Activated effector memory CD4-positive, alpha-beta T cell treated with Interleukin-2 at 50 U/mL for 16 hours (primary cell): ENCODE data around the gene PLXNA2.

Experiments used
- DNase-seq: peaks from one replicate; pipeline ENCODE4 v3.0.0-alpha.2; 2020

PLXNA2 gene

DNA sequence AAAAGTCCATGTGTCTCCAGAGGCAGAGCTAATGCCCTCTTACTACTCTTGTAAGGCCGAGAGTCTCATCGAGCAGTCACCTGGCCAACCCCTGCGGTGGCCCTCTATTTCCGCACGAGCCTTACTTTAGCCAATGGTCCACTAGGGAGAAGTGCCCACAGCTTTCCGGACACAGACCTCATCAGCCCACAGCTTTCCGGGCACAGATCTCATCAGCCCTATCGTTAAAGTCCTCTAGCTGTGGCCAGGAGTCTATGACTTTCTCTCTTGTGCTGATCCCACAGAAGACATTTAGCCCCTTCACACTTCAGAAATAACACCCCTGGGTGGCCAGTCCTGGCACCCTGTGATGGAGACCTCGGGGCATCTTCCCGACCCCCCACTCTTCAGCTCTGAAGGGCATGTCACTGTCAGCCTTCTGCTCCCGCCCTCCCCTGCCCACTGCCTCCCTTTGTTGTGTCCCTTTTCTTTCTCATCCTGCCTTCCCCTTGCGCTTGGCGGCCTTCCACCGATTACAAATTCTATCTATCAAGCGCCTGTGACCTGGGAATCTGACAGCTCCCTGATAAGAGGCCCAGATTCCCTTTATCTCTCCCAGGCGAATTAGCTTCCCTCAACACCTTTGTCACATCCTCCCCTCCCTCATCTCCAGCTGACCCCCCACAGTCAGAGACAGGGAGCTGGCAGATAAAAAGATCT lies 161.0 kb downstream of the PLXNA2 start:
- DNase-seq = no peak

DNA sequence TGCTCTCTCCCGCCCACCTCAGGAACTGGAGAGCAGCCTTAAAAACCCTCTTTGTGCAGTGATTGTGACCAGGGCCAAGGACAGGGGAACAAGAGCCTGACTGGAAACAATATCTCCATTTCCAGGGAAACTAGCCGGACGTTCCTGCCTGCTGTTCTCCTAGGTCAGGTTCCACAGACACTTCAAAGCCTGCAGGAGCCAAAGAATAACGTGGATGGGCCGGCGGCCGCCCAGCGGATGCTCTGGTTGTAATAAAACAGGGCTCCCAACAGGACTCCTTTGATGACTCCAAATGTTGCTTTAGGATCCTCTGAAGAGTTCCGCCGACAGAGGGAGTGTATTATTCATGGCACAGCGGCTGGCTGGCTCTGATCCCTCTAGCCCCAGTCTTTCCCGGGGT lies 162.2 kb downstream of the PLXNA2 start:
- DNase-seq = no peak

DNA sequence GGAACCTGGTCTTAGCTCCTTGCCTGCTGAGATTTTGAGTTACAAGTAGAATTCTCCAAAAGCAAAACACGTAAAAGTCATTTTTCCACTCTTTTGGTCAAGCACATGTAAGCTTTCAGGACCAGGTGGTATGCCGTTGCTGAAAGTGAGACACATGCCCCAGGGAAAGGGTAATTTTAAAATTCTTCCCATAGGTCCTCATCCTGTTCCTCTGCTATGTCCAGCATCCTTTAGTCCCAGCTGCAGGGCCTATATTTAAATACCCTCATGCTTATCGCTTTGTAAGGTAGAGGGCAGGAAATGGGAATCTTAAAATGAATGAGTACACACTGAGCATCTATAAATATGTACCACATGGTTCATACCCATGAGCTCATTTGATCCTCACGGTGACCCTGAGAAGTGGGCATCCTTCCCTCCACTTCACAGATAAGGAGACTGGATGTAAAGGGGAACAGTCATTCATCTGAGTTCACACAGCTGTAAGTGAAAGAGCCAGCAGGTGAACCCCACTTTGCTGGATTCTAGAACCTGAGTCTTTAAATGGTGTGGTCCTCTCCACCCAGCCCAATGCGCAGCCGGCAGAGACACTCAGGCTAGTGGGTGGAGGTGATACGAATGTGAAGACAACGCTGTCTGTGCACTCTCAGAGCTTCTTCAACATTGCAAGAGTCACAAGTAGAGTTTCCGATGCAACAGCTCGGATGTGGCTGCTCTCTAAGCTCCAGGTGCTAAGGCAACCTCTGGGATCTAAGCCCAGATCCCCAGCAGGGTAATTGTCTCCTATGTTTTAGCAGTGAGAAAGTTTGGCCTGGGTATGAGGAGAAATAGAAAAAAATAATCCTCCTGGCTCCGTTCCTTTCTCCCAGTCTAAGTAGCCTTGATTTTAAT lies 163.5 kb downstream of the PLXNA2 start:
- no peak for DNase-seq

DNA sequence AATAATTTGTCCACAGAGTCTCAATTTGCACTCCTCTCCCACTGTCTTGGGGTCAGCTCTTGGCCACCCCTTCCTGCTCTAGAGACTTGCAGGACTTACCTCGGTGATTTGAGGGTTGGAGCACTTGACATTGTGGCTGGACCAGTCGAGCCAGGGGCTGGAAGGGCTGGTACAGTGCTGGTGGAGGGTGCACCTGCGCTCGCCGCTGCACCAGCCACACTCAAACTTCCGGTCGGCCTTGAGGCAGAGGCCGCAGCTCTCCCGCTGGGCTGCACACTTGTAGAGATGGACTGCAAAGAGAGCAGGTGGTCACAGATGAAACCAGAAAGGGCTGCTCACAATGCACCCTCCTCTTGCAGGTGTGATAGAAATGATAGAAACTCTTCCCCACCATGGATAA lies 165.0 kb downstream of the PLXNA2 start:
- no peak for DNase-seq

DNA sequence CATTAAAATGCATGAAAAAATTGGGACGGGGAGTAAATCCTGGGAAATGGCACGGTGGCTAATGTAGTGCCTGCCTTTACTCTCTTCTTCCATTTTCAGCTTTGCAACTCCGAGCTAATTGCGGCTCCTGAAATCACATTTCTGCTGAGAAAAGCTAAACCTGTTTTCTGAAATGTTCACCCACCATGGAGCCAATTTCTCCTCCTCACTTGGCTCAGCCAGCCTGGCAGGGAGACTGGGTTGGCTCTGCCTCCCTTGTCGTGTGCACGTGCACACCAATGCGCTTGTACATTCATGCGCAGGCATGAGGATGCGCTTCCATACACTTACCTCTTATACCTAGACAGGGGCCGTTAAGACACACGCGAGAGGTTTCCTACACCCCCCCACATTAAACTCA lies 165.4 kb downstream of the PLXNA2 start:
- no peak for DNase-seq

DNA sequence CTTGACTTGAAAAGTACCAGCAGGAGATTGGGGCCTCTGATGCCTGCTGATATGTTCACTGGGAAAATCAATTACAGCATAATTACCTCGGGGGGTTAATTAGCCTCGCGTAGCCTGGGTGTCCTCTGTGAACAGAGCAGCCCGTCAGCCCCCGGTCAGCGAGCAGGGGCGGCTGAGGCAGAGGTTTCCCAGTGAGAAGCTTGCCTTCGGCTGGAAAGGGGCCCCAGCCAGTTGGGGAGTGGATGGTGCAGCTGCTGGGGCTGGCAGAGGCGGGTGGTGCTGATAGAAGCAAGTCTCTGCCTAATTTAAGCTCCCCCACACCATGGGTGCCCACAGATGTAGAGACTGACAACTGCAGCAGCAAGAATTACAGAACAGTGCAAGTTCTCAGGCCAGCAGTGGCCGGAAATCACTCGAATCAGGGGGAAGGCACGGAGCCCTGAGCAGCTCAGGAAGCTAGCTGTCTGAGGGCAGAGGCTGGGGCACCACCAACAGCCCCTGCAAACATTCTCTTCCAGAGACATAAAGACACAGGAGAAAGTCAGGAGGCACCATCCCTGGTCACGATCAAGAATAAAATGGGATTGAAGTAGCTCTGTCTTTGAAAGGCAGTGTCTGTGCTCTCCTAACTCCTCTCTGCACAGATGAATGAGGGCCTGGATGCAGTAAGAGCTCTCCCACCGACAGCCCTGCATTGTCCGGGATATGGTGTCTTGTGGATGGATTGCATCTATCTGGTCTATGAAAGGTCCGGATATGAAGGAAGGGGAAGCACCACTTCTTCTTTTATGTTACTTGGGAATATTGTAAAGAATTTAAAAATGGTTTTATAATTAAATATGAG lies 166.7 kb downstream of the PLXNA2 start:
- no peak for DNase-seq

DNA sequence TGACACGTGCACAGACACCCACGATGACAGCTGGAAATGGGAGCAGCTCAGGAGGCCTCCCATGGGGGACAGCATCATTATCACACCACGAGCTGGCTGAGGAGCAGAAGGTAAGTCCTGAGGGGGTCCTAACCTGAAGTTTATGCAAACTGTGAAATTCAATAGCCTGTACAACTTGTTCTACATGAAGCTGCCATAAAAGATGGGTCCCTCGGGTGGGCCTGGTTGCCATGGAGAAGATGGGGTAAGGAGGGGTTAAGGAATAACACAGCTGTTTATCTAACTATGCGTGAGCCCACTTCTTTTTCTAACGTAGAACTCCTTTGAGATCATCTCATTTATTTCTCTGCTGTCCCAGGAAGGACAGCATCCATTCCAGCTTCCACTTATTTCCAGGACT lies 169.8 kb downstream of the PLXNA2 start:
- no peak for DNase-seq

DNA sequence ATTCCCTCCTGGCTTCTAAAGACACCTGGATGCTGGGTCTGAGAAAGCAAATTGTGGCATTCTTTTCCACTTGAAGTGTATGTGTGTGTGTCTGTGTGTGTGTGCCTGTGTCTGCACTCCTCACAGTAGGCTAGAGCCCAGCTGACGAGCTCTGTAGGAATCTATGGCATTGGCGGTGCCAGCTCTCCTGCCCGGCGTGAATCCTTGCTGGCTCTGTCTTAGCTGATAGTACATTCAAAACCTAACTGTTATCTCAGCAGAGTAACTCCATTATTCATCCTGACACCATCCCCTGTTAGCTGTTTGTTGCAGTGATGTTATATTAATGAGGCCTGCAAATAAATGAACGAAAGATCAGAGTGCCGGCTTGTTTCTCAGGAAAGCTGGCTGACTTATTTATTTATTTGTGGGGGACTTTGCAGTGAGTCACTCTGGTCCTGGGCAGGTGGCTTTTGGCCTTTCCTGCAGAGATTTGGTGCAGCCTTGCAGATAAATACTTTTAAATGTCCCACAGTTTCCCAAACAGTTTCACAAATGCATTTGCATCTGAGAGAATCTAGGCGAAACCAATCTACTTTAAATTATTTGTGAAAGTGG lies 172.7 kb downstream of the PLXNA2 start:
- no peak for DNase-seq

DNA sequence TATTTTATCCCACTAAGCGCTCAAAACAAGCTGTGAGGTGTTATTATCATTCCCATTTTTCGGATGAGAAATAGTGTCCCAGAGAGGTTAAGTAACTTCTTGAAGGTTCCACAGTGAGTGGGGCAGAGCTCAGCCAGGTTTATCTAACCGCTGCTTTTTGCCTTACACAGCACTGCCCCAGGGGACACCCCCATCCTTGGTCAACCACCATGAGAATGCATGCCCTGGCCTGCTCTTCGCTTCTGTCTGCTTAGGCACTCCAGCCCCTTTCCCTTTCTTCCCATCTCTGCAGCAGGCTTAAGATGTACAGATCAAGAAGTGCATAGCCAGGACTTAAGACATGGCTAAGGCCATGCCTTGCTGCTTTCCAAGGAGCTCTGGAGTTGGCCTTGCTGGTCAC lies 174.3 kb downstream of the PLXNA2 start:
- DNase-seq = no peak

DNA sequence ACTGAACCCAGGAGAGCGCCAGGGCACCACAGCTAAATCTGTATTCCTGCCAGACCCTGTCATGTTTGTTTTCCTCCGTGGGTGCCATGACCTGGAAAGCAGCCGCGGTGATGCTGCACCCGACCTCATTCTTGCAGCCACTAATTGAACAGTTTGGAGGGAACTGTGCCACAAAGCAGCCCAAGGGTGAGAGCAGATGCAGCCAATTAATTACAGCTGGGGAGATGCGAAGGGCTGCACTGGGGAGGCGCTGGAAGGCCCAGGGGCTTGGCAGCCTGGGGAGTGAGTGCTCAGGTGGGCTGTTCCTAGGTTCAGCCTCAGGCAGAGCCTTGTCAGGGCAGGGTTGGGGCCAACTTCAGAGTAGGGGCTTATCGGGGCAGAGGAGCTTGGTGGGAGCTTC lies 174.9 kb downstream of the PLXNA2 start:
- no peak for DNase-seq

DNA sequence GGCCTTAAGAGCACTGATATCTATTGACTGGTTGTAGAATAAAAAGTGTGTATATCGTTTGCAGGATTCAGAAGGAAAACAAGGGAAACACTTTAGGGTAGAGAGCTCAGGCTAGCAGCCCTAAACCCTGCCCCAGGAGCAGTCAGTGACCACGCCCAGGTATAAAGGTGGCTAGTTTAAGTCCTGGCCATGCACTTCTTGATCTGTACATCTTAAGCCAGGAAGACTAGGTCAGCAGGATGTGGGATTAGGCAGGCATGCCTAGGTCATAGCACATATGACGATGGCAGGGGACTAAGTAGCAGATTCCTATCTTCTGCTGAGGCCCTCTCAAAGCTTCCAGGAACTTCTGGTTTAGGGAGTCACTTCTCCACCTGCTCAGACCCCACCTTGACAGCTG lies 175.3 kb downstream of the PLXNA2 start:
- DNase-seq = no peak

DNA sequence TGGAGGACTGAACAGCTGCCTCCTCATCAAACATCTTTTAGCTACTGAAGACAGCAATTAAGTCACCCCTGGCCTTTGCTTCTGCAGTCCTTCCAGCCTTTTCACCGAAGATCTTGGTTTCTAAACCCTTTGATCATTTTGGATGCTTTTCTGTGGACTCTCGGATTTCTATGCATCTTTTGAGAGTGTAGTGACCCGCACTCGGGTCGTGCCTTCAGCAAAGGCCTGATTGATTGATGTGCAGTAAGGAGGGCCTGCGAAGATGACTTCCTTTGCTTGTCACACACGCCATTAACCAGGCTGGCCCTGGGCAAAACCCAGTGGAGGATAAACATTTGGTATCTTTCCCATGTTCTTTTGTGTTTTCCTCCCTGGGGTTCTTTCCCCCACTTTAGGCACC lies 175.8 kb downstream of the PLXNA2 start:
- DNase-seq = no peak

DNA sequence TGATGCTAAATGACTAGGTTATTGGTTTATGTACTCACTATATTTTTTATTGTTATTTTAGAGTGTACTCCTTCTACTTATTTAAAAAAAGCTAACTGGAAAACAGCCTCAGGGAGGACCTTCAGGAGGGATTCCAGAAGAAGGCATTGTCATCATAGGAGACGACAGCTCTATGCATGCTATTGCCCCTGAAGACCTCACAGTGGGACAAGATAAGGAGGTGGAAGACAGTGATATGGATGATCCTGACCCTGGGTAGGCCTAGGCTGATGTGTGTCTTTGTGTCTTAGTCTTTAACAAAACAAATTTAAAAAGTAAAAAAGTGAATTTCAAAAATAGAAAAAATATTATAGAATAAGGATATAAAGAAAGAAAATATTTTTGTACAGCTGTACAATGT lies 177.6 kb downstream of the PLXNA2 start:
- no peak for DNase-seq

DNA sequence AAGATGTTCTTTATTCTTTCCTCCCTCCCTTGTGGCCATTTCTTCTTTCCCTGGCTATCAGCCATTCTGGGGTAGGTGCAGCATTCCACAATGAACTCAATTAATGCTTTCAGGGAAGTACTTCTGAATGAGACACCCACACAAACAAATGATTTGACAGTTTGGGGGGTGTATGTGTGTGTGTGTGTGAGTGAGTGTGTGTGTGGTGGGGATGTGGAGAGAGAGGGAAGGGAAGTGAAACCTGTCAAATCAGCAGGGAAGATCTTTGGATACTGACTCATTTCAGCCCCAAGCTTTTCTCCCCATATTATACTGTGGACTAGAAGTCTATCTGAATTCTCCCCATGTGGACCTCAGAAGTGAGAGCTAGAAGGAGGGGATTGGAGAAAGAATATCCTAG lies 178.3 kb downstream of the PLXNA2 start:
- DNase-seq = no peak

DNA sequence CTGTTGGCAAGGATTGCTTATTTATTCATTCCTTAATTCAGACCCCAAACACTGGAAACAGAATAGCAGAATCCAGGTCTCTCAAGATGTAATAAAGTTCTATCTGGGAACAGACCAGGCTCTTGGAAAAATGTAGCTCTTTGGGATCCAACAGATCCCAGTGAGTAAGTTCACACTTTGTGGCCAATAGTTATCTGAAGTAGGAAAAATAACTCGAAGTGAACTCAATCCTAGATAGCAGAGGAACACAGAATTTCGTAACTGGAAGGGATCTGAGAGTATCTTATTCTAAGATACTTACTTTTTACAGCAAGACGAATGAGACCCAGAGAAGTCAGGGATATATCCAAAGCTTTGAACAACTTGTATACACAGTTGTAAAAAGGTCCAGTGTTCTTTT lies 182.6 kb downstream of the PLXNA2 start:
- no peak for DNase-seq

DNA sequence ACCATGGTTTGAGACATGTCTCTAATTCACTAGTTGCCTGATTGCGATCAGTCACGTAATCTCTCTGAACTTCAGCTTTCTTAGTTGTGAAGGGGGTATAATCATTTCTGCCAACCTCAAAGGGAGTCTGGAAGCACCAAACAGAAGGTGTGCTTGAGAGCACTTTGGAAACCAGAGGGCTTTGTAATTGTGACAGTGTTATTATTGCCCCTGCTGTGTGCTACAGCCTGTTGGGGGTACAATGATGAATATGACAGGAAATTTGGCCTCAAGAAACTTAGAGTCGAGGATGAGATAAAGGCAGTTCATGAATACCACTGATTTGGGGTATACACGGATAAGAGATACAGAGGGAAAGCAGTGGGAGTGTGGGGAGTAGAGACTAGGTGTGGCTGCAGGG lies 183.1 kb downstream of the PLXNA2 start:
- DNase-seq = no peak

DNA sequence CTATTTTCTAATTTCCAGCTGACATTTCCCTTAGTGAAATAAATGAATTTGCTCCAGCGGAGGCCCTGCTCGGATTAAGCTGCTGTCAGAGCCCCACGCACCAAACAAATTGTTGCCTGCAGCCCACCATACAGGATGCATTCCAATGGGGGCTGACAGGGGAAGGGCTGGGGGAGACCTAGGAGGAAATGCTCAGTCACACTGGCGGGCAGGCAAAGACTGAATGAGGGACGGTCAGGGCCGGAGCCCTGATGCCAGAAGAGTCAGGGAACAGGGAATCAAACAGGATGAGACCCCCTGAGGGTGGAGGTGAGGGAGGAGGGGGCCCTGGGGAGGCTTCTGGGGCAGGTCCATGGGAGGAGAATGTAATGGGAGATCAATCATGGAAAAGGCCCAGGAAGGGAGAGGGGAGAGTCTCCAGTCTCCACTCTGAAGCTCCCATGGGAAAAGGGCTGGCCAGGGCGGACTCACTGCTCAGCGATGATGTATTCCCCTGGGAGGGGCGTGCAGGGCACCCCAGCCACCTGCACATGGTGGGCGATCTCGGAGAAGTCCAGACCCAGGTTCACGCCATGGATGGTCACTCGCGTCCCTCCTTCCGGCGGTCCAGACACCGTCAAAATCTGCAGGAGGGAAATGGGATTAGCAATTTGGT lies 183.8 kb downstream of the PLXNA2 start:
- no peak for DNase-seq

DNA sequence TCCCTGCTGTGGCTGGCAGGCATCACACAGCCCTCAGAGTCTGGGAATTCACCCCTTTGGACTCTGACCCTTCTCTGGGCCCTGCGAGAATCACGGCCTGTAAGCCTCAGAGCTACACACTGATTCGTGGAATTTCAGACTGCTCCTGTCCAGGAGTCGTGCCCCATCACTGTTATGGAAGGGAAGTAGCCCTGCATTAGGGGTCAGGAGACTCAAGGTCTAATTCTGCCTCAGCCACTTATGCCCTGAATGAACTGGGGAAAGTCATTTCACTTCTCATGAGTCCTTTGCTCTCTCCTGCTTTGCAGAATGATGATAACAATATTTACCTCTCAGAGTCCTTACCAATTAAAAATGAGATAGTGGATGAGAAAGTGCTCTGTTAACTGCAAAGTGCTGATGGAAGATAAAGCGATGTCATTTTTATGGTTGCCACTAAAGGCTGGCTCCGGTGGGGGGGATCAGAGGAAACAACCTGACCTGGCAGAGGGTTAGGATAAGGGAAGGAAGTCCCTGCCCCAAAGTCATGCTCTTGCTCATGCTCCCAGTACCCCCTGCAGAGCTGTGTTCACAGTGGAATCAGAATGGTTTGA lies 184.7 kb downstream of the PLXNA2 start:
- DNase-seq = no peak

DNA sequence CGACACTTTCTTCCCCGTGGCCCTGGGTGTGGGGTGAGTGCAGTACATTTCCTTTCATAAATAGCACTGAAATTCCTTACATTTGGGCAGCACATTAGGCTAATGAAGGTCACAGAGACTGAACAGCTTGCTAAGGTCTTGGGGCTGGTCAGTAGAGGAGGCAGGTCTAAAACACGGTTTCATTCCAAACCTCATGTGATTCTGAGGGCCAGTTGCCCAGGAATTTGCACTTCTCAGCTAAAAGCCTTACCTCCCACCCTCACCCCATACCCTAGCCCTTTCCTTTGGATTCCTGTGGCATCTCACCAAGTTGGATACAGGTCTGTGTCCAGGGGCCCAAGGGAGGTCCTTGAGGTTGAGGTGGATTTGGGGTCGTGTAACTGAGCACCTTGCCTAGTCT lies 185.4 kb downstream of the PLXNA2 start:
- no peak for DNase-seq

DNA sequence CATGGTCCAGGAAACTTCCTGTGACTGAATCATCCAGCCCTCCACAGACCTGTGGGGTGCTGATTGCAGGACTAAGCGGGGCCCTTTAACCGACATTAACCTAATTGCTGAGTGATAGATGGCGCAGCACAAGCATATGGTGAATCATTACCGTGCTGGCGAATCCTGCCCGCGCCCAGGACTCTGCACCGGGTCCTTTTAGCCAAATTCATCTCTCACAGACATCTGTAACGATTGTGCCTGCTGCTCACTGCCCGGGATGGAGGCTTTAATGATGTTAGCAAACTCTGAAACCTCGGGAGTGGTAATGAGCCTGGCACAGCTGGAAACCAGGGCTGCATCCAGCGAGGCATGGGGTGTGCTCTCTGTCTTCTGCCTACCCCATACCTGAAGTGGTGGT lies 185.9 kb downstream of the PLXNA2 start:
- no peak for DNase-seq

DNA sequence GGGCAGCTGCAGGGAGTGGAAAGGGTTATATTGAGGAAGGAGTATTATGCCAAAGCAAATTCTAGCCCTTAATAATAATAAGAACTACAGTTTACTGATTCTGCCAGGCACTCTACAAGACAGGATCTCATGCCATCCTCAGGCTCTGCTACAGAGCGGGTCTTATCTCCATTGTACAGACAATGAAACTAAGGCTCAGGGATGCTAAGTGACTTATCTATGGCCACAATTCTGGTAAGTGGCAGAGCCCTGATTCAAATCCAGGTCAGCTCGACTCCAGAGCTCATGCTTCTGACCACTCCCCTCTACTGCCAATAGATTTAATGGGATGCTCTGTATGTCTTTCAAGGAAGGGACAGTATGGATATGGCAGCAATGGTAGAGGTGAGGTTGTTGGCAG lies 187.1 kb downstream of the PLXNA2 start:
- no peak for DNase-seq

DNA sequence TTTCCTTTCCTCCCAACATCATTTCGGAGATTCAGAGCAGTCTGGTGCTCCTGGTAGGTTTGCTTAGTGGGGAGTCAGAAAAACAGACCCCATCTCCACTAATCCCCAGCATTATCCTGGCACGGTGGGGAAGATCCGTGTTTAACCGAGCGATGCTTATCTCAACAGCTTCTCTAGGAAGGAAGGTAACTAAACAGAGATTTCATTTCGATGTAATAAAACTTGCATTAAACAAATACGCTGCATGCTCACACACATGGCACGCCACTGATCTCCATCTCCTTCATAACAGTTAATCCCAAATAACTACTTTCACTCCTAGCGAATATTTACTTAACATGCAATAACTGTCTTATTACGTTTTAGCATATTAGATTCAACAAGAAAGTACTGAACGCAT lies 188.6 kb downstream of the PLXNA2 start:
- no peak for DNase-seq
